Colon (tissue), 2 donors: ENCODE measurements around the gene STX11.

ENCODE experiments used
- FAIRE-seq: peaks from 2 replicates; lab custom pipeline; 2012; peaks lifted over from hg19 to GRCh38; lab: Jason Lieb, UNC
- donor health status: control.
- donor health status: control.

STX11 gene

GRCh38 chr6:144143106-144143505, 7.2 kb upstream of the STX11 start:
- no peak for FAIRE-seq

GRCh38 chr6:144143878-144144277, 6.4 kb upstream of the STX11 start:
- FAIRE-seq = no peak

- no peak for FAIRE-seq
These were observed 5.3 kb upstream of the STX11 start for GRCh38 chr6:144144996-144145395.

GRCh38 chr6:144145541-144145940, 4.8 kb upstream of the STX11 start:
- no peak for FAIRE-seq

GRCh38 chr6:144148886-144149285, 1.4 kb upstream of the STX11 start:
- FAIRE-seq = no peak

GRCh38 chr6:144149558-144149893, 791 bp upstream of the STX11 start:
- no peak for FAIRE-seq

GRCh38 chr6:144150710-144151657, 667 bp downstream of the STX11 start:
- no peak for FAIRE-seq

- FAIRE-seq = no peak
These were observed 2.1 kb downstream of the STX11 start for GRCh38 chr6:144152334-144152900.

- no peak for FAIRE-seq
These were observed 2.9 kb downstream of the STX11 start for GRCh38 chr6:144153260-144153659.

- no peak for FAIRE-seq
These were observed 3.7 kb downstream of the STX11 start for GRCh38 chr6:144153971-144154370.

GRCh38 chr6:144155529-144155928, 5.2 kb downstream of the STX11 start:
- FAIRE-seq = no peak

- no peak for FAIRE-seq
These were observed 6.0 kb downstream of the STX11 start for GRCh38 chr6:144156338-144156737.

GRCh38 chr6:144156991-144157390, 6.7 kb downstream of the STX11 start:
- no peak for FAIRE-seq

GRCh38 chr6:144158133-144158532, 7.8 kb downstream of the STX11 start:
- no peak for FAIRE-seq

GRCh38 chr6:144159223-144159622, 8.9 kb downstream of the STX11 start:
- FAIRE-seq = no peak

- FAIRE-seq = no peak
These were observed 9.4 kb downstream of the STX11 start for GRCh38 chr6:144159742-144160141.

- no peak for FAIRE-seq
These were observed 10.2 kb downstream of the STX11 start for GRCh38 chr6:144160431-144161005.

- FAIRE-seq = no peak
These were observed 11.7 kb downstream of the STX11 start for GRCh38 chr6:144161975-144162374.

- no peak for FAIRE-seq
These were observed 12.7 kb downstream of the STX11 start for GRCh38 chr6:144162977-144163376.

- no peak for FAIRE-seq
These were observed 15.5 kb downstream of the STX11 start for GRCh38 chr6:144165784-144166183.

GRCh38 chr6:144170044-144170443, 19.7 kb downstream of the STX11 start:
- no peak for FAIRE-seq

- FAIRE-seq = no peak
These were observed 21.1 kb downstream of the STX11 start for GRCh38 chr6:144171406-144171805.

- no peak for FAIRE-seq
These were observed 23.7 kb downstream of the STX11 start for GRCh38 chr6:144174006-144174405.
